ENCODE data around the gene LSG1.
"Not testable (repeated sequence)": the region's sequence is repeated elsewhere in the genome, so short reads cannot be mapped to it uniquely, and the experiment has no call there.

The LSG1 gene

DNA sequence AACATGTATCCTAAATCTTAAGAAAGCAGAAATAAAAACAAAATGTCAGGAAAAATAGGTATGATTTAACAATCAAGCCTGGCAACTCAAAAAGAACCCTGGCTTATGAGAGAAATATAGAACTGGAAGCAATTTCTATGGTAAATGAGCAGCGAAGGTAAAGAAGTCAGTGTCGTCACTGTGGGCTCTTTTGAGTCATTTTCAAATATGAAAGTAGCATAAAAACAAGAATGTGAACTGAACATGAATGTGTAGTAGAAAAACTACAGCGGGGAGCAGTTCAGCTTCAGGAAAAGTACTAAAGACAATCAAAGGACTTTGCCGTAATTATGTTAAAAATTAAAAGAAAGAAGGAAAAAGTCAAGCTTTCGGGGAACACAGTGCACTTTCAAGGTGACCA, 17.5 kb downstream of the LSG1 start:
- DNase-seq = no peak

DNA sequence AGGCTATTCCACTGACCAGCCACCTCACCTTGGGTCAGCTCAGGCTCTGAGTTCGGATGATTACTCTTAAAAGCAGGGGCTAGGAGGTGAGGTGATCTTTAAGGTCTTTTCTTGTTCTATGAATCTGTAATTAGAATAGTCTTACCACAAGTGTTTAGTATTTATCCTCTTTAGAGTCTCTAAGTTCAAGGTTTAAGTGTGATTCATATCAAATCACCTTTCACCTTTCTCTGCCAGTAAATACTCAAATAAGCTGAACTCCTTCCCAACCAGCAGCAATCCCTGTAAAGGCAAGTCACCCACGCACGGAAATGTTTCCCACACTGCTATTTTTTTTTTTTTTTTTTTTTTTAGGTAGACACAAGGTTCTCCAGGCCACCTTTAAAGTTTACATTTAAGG, 24.2 kb downstream of the LSG1 start:
- no peak for DNase-seq

- DNase-seq = no peak
Measured at GRCh38 chr3:194642769-194643168, 29.2 kb downstream of the LSG1 start.

- DNase-seq = no peak
Measured at GRCh38 chr3:194640829-194641228, 31.2 kb downstream of the LSG1 start.

- no peak for DNase-seq
Measured at GRCh38 chr3:194638991-194639605, 32.9 kb downstream of the LSG1 start.

- DNase-seq = no peak
Measured at GRCh38 chr3:194637541-194638400, 34.2 kb downstream of the LSG1 start.

DNA sequence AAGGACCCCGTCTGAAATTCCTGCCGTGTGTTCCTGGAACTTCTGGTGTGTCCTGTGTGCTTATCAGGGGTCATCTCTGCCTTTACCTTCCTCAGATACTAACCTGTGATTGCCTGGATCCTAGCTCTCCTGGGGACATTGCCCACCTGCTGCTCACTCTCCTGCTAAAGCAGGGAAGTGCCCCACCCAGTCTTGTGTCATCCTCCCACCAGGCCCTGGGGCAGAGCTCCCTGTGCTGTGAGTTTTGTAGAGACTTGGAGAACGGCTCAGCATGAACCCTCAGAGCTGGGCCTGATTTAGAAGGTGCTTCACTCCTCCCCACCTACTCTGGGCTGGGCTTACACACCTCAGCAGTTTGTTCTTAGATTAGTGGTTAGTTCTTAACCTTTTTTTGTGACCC, 34.9 kb downstream of the LSG1 start:
- DNase-seq = no peak

DNA sequence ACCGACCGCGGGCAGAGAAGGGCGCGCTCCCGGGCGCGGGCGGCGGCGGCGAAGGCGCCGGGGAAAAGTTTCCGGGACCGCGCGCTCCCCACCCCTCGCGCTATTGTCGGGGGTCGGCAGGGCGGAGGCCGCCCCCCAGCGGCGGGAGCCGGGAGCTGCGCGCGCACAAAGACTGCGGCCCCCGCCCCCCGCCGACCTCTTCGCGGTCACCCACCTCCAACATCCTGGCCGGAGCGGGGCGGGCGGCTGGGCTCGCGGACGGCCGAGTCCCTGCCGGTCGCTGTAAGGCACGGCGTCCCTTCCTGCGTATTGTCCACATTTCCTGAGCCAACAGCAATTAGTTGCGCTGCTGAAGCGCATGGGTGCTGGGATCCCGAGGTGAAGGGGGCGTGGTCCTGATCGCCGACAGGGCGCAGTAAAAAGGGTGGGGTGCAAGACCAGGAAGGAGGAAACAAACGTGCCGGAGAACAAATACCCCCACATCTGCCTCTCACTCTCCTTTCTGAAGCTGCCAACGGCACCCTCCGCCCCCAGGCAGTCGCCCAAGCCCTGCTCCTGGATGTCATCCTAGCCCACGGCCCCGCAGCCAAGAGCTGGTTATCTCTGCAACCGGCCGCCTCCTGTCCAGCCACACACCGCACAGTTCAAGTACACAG, 38.5 kb downstream of the LSG1 start, which contains the start of gene TMEM44:
TSS of gene TMEM44 (minus strand) at position 71 of the 656 bp plus-strand sequence. CDS start 204 bp downstream, outside the sequence.
- DNase-seq = peak; percentile 63

DNA sequence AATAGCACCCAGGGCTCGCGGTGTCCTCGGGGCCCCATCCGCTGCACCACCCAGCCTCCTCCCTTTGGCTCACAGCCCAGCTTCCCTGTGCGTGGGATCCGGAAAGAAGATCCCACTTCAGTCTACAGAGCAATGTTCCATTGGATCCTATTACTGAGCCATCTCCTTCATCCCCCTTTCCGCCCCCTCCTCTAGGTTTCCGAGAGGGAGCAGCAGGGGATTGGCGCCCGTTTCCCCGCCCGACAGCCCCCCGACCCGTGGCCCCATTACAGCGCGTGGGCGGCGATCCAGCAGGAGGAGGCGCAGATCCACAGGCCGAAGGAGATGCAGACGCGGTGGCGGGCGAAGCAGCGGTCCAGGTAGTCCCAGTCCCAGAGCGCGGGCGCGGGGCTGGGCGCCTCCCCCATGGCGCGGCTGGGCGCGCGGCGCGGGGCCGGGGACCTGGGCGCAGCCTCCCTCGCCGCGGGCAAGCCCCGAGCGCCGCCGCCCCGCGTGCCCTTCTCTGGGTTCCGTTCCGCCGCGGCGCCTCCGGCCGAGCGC, 39.1 kb downstream of the LSG1 start:
- DNase-seq = no peak

GRCh38 chr3:194632226-194632808, 39.7 kb downstream of the LSG1 start:
- no peak for DNase-seq

DNA sequence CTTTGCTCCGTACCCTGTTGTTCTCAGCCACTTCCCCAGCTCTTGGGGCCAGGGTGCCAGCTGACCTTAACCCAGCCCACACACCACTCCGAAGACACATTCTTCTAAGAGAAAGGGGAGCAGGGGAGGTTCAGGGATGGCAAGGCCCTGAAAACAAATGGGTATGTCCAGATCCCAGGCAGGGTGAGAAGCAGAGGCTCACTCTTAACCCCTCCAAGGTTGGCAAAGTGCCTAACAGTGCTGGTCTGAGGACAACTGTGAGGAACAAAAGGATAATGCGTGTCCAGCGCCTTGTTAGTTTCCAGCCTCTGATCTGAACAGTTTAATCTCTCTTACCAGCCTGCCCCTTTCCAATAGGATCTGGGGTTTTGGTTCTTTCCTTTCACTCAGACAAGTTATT, 40.3 kb downstream of the LSG1 start:
- no peak for DNase-seq

DNA sequence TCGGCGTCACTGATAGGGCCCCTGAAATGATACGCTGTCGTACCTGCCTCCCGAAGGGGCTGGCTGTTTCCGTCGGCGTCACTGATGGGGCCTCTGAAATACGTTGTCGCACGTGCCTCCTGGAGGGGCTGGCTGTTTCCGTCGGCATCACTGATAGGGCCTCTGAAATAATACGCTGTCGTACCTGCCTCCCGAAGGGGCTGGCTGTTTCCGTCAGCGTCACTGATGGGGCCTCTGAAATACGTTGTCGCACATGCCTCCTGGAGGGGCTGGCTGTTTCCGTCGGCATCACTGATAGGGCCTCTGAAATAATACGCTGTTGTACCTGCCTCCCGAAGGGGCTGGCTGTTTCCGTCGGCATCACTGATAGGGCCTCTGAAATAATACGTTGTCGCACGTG, 41.3 kb downstream of the LSG1 start:
- not testable (repeated sequence) for DNase-seq

DNA sequence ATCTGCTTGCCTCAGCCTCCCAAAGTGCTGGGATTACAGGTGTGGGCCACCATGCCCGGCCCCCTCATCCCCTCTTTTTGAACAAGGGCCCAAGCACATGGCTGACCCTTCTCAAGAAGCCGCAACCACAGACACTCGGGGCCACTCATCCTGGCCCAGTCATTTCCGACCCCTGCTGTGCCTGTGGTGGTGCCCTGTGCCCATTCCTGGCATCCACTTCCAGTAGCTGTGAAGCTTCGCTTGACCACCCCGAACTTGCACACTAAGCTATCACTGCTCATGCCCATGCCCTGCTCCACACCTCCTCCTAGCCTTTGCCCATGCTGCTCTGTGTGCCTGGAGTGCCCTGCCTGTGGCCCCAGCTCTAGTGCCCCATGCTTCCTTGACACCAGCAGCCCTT, 47.0 kb downstream of the LSG1 start:
- DNase-seq = no peak

- no peak for DNase-seq
Measured at GRCh38 chr3:194623449-194624290, 48.3 kb downstream of the LSG1 start.

DNA sequence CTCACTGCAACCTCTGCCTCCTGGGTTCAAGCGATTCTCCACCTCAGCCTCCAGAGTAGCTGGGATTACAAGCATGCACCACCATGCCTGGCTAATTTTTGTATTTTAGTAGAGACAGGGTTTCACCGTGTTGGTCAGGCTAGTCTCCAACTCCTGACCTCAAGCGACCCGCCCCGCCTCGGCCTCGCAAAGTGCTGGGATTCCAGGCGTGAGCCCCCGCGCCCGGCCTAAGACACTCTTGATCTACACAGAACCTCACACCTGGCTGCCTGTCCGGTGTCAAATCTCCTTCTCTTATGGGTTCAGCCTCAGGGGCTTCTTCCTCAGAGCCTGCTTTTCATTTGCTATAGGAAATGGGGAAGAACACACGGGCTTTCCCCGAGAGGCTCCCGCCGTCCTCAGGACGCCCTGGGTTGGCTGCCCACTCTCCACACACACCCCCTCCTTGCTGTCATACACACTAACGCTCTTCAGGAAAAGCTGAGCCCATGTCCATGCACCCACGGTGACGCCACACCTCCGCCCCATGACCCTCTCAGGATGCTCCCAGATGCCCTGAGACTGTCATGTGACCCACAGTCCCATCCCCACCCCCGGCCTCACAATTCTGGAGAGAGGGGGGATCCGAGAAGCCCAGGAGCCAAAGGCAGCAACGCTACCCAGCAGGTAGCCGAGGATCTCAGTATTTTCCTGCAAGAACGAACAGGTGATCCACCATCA, 49.2 kb downstream of the LSG1 start:
- DNase-seq = no peak

GRCh38 chr3:194621947-194622346, 50.0 kb downstream of the LSG1 start:
- no peak for DNase-seq

DNA sequence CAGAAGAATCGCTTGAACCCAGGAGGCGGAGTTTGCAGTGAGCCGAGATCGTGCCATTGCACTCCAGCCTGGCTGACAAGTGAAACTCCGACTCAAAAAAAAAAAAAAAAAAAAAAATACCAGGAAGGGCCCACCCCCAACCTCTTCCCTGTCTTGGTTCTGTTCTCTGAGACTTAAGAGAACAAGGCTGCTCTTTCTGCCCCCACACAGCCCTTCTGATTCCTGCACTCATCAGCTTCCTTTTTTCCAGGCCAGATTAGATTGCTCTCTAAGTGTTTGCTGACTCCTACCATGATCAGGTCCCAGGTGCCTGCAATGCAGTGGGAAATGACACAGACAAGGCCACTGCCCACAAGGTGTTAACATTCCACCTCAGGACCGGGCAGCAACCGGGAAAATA, 51.8 kb downstream of the LSG1 start:
- DNase-seq = no peak

DNA sequence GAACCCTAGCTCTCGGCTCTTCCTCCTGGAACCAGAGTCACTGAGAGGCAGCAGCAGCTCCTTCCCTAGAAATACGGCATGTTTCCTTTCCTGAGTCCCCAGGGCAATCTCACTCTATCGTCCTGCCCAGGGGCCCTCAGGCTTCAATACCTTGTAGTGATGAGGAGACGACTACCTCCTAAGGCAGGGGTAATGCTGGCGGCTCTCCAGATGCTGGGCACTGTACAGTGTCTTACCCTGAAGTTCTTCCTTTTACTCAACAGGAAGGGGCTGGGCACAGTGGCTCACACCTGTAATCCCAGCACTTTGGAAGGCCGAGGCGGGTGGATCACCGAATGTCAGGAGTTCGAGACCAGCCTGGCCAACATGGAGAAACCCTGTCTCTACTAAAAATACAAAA, 52.2 kb downstream of the LSG1 start:
- no peak for DNase-seq

DNA sequence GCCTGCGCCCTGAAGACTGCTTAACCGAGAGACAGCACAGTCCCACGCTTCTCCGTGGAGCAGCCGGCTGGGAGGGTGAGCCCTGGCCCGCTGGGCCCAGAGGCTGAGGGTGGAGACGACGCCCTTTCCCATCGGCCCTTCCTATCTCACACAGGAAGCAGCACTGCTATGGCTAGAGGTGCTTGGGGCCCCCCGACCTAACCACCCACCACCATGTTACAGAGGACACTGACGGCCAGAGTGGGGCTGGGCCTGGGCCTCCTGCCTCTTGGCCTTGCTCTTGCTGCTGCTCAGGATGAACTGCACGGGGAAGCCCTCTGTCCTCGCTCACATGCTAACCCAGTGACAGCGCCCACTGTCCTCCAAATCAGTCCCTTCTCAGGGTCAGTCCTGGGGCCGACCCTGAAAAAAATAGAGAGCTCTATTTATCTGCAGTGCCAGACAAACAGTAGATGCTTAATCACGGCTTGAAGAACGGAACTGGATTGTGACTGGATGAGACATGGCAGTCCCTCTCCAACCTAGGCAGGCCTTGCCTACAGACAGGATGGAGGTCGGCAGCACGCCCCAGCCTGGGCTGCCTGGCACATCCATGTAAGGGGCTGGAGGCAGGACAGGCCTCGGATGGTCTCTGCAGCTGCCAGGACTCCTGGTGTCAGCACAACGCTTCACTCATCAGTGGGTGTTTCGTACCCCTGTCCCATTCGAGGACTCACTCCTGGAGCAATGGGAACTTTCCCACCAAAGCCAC, 53.0 kb downstream of the LSG1 start:
- DNase-seq = no peak

- DNase-seq = no peak
Measured at GRCh38 chr3:194617827-194618226, 54.2 kb downstream of the LSG1 start.

DNA sequence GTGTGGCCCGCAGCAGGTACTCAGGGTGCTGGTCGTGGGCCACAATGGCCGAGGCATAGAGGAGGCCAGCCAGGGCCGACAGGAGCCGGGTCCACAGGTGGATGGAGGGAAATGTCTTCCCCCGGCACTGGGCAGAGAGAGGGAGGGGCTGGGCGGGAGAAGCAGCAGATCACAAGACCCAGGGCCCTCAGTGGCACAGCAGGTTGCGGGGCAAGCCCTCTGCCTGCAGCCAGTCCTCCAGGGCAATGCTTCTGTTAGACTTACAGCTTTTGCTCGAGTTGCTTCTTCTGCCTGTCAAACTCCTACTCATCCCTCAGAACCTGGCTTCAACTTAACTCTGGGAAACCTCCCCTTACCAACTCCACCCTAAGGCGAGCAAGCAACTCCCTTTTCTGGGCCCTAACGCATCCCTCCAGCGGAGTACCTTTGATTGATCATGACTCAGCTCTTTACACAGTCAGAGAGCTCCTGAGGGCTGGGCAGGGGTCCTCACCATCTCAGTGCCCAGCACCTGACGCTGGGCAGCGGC, 54.8 kb downstream of the LSG1 start:
- DNase-seq = no peak

Data from kidney glomerular epithelial cell (primary cell).